SIG-M5 treated with dmso at 0.1 percent for 504 hours (cell line): Measurements from ENCODE around the gene PRUNE2.
A peak's percentile ranks its signal among the peaks of the same experiment; 100 is the strongest.
"Not testable (repeated sequence)": the region's sequence is repeated elsewhere in the genome, so short reads cannot be mapped to it uniquely, and the experiment has no call there.

Experiments used
- DNase-seq: peaks from one replicate; lab custom pipeline; 2025; ENCODE audit not compliant: unreplicated experiment; lab: John Stamatoyannopoulos, UW

Gene PRUNE2

DNA sequence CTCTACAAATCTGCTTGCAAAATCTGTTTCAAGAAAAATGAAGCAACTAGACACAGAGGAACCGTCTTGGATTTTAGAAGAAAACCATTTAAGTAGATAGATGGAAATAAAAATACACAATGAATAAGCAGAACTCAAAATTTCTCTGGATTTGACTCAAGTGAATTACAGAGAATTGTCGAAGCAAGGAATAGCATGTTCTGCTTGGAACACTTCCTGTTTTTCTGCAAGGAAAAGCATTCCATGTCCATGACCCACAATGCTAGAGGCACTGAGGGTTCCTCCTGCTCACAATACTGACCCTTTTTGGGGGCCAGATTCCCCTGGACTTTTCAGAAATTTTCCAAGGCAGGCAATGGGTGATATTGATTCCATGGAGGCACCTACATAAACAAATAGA is 29.8 kb downstream of the PRUNE2 start:
- DNase-seq = no peak

DNA sequence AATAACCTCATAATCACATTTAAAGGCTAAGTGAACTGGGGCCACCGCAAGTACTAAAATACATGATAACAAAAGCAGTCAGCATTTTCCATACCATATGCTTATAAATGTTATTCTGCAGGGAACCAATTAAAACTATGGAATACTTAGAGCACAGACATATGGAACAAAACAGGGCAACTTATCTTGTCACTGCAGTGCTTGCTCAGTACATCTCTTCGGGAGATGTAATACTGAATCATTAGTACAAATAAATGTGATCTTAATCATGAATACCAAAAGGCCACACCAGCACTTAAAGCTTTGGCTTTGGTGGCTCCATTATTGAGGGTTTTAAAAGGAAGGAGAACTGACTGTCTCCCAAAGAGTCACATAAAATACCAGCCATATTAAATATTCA is 32.1 kb downstream of the PRUNE2 start:
- DNase-seq = no peak

- DNase-seq = no peak
Observed at GRCh38 chr9:76873056-76873792, 32.7 kb downstream of the PRUNE2 start.

- no peak for DNase-seq
Observed at GRCh38 chr9:76868897-76869296, 37.0 kb downstream of the PRUNE2 start.

DNA sequence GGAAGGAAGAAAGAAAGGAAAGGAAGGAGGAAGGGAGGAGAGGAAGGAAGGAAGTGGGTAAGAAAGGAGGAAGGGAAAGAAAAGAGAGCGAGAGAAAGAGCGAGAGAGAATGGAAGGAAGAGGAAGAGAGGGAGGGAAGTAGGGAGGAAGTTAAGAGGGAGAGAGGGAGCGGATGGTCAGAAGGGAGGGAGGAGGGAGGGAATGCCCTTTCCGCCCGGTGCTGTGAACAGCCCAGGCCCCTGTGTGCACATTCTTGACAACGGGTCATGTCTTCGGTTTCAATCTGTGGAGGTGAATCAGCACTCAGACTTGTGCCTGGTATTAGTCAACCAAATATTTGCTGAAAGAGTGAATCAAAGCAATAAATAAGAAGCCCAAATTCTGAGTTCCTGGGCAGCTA is 39.2 kb downstream of the PRUNE2 start:
- DNase-seq = no peak

GRCh38 chr9:76863832-76864231 is 42.1 kb downstream of the PRUNE2 start:
- DNase-seq = no peak

- DNase-seq = no peak
Observed at GRCh38 chr9:76859860-76860259, 46.1 kb downstream of the PRUNE2 start.

GRCh38 chr9:76858248-76858647 is 47.7 kb downstream of the PRUNE2 start:
- DNase-seq = not testable (repeated sequence)

GRCh38 chr9:76856016-76856415 is 49.9 kb downstream of the PRUNE2 start:
- DNase-seq = no peak

- DNase-seq = no peak
Observed at GRCh38 chr9:76855015-76855414, 50.9 kb downstream of the PRUNE2 start.

DNA sequence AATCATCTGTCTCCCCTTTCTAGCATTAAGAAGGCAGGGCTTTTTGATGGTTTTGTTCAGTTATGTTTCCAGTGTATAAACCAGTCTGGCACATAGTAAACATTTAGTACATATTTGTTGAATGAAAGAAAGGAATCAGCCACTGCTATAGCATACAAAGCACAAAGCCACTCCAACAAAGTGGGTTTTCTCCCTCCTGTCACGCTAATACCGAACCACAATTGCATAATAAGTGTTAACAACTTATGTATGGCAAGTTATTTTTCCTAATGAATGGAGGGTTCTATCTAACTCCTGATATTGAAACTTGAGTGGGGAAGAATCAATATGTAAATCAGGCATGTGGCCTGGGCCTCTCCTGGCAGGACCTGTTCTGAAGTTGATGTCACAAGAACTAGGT is 53.9 kb downstream of the PRUNE2 start:
- no peak for DNase-seq

DNA sequence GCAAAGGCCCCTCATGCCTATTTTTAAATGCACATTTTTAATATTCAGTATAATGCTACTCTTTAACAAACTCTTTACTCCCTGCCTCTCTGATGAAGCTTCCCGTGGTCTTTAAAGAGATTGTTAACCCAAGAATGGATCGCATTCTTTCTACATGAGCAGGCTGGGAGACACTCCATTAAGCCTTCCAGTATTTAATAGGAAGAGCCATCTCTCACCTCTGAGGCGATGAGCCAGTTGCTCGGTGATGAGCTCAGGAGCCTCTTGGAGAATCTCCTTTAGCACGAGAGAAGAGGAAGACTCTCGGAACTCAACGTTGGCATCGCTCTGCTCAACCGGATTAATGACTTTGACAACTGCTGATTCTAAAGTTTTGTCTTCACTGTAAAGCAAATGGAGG is 59.6 kb downstream of the PRUNE2 start:
- no peak for DNase-seq

DNA sequence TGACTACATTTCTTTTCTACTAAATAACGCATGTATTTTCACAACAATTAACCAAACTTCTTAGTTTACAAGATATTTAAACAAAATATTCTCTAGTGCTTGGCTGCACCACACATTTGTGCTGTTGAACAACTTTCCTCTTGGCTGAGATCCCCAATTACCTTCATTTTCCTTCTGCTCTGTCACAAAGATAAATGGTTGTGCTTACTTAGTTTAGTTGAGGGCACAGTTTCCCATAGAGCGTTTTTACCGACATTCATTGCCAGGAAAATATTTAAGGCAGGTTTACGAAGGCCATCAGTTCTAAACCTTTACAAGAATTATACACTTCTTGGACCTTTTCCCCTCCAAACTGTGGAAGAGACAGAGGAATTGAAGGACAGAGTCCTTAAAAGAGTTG is 60.7 kb downstream of the PRUNE2 start:
- no peak for DNase-seq

DNA sequence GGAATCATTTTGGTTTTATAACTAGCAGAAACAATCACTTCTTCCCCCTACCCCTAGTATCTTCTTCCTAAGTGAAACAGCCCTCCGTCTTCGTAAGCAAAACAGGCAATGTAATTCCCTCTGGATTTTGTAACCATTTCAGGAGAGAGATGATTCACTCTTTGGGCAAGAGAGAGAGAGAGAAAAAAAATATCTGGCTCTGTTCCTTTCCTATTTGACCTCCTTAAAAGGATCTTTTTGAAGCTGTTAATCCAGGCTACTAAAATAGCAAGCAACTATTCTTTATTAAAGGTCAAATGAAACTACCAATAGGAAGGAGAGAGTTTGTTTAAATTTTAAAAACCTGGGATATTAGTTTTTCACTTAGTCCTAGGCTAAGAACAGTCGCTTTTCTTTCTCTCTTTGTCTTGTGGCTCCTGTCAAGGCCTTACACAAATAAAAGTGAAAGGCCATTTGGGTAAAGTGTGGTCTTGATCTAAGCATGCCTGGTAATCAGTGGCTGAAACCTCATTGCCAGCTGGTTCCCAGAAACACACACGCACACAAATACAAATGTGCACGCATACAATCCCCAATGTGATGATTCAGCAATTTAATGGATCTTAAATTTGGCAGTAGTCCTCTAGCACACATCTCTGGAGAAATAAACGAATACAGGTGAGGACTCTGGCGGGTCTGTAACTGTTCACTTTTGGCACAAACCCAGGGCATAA is 70.2 kb downstream of the PRUNE2 start:
- no peak for DNase-seq

DNA sequence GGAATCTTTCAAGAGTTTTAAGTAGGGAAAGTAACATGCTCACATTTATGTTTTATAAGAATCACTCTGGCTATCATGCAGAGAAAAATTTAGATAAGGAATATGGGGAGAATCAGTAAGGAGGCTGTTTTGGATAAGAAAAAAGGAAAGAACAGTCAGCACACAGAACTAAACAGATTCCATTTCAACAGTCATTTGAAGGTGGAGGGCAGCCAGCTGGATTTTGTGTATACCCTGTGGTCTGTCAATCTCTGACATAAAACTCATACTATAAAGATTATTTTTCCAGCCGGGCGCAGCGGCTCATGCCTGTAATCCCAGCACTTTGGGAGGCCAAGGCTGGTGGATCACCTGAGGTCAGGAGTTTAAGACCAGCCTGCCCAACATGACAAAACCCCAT is 77.5 kb downstream of the PRUNE2 start:
- no peak for DNase-seq

- DNase-seq = no peak
Observed at GRCh38 chr9:76827296-76828080, 78.4 kb downstream of the PRUNE2 start.

- DNase-seq = no peak
Observed at GRCh38 chr9:76820431-76820830, 85.5 kb downstream of the PRUNE2 start.

- peak; percentile 12 for DNase-seq
Observed at GRCh38 chr9:76818271-76818670, 87.6 kb downstream of the PRUNE2 start.

DNA sequence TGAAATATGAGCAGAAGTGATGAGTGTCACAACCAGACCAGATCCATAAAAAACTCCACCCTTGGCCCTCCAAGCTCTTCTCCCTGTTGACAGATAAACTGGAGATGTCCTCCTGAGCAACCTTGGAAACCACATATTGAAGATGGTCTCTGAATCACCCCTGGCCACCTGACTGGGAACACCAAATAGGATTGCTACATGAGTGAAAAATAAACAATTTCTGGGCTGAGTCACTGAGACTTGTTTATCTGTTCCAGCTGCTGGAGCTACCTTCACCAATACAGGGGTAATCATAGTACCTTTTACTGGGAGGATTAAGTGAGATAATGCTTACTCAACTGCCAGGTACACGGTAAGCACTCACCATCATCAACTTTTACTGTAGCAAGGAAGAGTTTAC is 88.4 kb downstream of the PRUNE2 start:
- DNase-seq = no peak

DNA sequence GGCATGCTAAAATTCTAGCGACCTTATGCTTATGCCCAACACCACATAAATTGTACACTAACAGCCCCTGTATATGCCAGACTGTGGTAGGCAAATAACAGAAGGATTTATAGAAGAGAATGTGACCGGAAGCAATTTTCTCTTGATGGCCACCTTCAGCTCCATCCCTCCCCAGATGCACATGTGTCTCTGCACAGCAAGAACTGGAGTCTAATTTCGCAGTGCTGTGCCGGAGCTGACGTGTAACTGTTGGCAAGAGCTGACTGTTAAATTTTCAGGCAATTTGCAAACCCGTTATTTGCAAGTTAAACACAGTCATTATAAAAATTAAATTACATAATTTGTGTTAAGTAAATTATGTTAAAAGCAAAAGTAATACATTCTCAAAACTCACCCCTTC is 93.3 kb downstream of the PRUNE2 start:
- DNase-seq = no peak

- DNase-seq = peak; percentile 44
Observed at GRCh38 chr9:76810377-76810957, 95.4 kb downstream of the PRUNE2 start.

DNA sequence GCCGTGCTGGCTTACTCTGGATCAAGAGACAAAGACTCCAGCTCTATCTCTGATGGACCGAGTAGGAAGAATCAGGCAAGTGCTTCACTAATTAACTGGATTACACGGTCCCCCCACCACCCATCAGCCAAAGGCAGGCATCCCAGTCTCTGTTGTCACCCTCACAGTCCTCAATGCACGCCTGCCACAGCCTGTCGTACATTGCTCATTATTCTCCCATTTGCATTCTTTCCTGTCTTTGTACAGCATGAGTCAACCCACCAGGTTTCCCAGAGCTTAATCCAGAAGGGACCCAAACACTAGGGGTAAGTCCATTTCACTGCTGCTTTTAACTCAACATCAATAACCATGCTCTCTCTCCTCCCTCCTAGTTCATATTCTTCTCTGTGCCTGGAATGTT is 97.3 kb downstream of the PRUNE2 start:
- DNase-seq = no peak
